Common myeloid progenitor, CD34-positive (primary cell): Measurements from ENCODE around the gene SHE.

Source experiments
- CTCF ChIA-PET: fragments of 350-600 bp; sonication (Branson Sonifier 250); formaldehyde crosslinking; loops from one replicate; lab custom pipeline; 2021; ENCODE audit warnings: antibody characterized with exemption; lab: Charles Lee
- POLR2A ChIA-PET: fragments of 350-600 bp; sonication (Branson Sonifier 250); formaldehyde crosslinking; loops from one replicate; lab custom pipeline; 2021; ENCODE audit warnings: antibody characterized with exemption; lab: Charles Lee
- DNase-seq, 3 donors: peaks; one replicate each; pipeline versions ENCODE4 v3.0.0 to v3.0.0-alpha.2; 2013
- H3K27ac ChIP-seq, 2 experiments: 1 replicate in 1 of 2; 2 replicates in 1 of 2; pipeline ENCODE4 v1.7.0; 2013; ENCODE audit warnings: inconsistent platforms in 2 of 2, low read length in 2 of 2, mild to moderate bottlenecking in 2 of 2, low read depth in 1 of 2, moderate library complexity in 1 of 2; ENCODE audit not compliant: severe bottlenecking in 2 of 2, insufficient read depth in 1 of 2, poor library complexity in 1 of 2
- H3K27me3 ChIP-seq, 5 experiments: replicated peaks in 2 of 5; 1 replicate in 3 of 5; 2 replicates in 2 of 5; pipeline versions ENCODE4 v1.6.1 to v1.7.0; 2013; ENCODE audit warnings: low read length in 4 of 5, mild to moderate bottlenecking in 2 of 5, moderate library complexity in 2 of 5, inconsistent platforms in 1 of 5; ENCODE audit not compliant: insufficient read depth in 5 of 5, control insufficient read depth in 4 of 5
- H3K36me3 ChIP-seq, 4 experiments: 1 replicate in 2 of 4; 2 replicates in 2 of 4; pipeline versions ENCODE4 v1.6.1 to v1.7.0; 2013; ENCODE audit warnings: low read length in 3 of 4, control low read depth in 1 of 4, mild to moderate bottlenecking in 1 of 4; ENCODE audit not compliant: control insufficient read depth in 4 of 4, insufficient read depth in 4 of 4
- H3K4me1 ChIP-seq, 4 experiments: 1 replicate in 3 of 4; 2 replicates in 1 of 4; pipeline versions ENCODE4 v1.6.1 to v1.7.1; 2013; ENCODE audit warnings: low read length in 3 of 4, mild to moderate bottlenecking in 3 of 4, control low read depth in 1 of 4, inconsistent platforms in 1 of 4, moderate library complexity in 1 of 4; ENCODE audit not compliant: control insufficient read depth in 4 of 4, insufficient read depth in 4 of 4; ENCODE audit errors: control extremely low read depth in 1 of 4
- H3K4me3 ChIP-seq, 7 experiments: 1 replicate in 4 of 7; 2 replicates in 3 of 7; pipeline versions ENCODE4 v1.5.1 to v1.7.0; 2013; ENCODE audit warnings: mild to moderate bottlenecking in 7 of 7, low read length in 6 of 7, moderate library complexity in 6 of 7, inconsistent platforms in 2 of 7, low read depth in 2 of 7, control low read depth in 1 of 7; ENCODE audit not compliant: insufficient read depth in 4 of 7, control insufficient read depth in 1 of 7; ENCODE audit errors: extremely low read depth in 1 of 7
- H3K9me3 ChIP-seq, 5 experiments: 1 replicate in 4 of 5; 2 replicates in 1 of 5; pipeline versions ENCODE4 v1.6.1 to v1.7.1; 2013; ENCODE audit warnings: low read length in 4 of 5, mild to moderate bottlenecking in 2 of 5, inconsistent platforms in 1 of 5, low read depth in 1 of 5, moderate library complexity in 1 of 5; ENCODE audit not compliant: control insufficient read depth in 4 of 5, insufficient read depth in 2 of 5; ENCODE audit errors: control extremely low read depth in 1 of 5
- WGBS: methylation state at CpG from one replicate; pipeline ENCODE4 v1.1.5; 2013; ENCODE audit not compliant: insufficient coverage; 5-methylcytosine and 5-hydroxymethylcytosine counted together

Gene SHE

GRCh38 chr1:154456631-154457030 lies 45.6 kb downstream of the SHE start:
- H3K27ac ChIP-seq = no peak overlapping the region
- H3K9me3 ChIP-seq = no peaks in the 10 kb centered on the region
- no peaks in the 10 kb centered on the region for H3K27me3 ChIP-seq
- CTCF ChIA-PET = interaction anchor here (0.9 kb wide), 1 partner anchor 8 kb away, joined by 3 read pairs; no protein-coding TSS in a partner anchor
- H3K4me3 ChIP-seq = no peak overlapping the region
- peaks cover 0 to 14% (median 8%) of the 10 kb centered on the region in 4 experiments for H3K4me1 ChIP-seq
- POLR2A ChIA-PET = no interaction called here
- DNase-seq = no peak
- 94% methylated on average over 4 of the region's 6 CpGs for WGBS
- peaks cover 6 to 35% (median 13%) of the 10 kb centered on the region in 4 experiments for H3K36me3 ChIP-seq

- Histone ChIP-seq H3K9me3 (no peaks in the 10 kb centered on the region), H3K4me3 (no peak overlapping the region), H3K27ac (no peak overlapping the region), H3K36me3 (peaks cover 8 to 48% (median 24%) of the 10 kb centered on the region in 4 experiments), H3K4me1 (peaks cover 0 to 11% (median 7%) of the 10 kb centered on the region in 4 experiments), H3K27me3 (no peaks in the 10 kb centered on the region)
- ChIA-PET CTCF (interaction anchor here (1.1 to 3.7 kb wide), 3 partner anchors 11 to 34 kb away, joined by 3 to 16 read pairs (median 4); no protein-coding TSS in a partner anchor), POLR2A (interaction anchor here (1.0 kb wide), 1 partner anchor 22 kb away, joined by 3 read pairs; no protein-coding TSS in a partner anchor)
- DNase-seq = no peak
- 84% methylated on average over 3 of the region's 5 CpGs for WGBS
Observed at GRCh38 chr1:154454386-154455120, 47.7 kb downstream of the SHE start.

DNA sequence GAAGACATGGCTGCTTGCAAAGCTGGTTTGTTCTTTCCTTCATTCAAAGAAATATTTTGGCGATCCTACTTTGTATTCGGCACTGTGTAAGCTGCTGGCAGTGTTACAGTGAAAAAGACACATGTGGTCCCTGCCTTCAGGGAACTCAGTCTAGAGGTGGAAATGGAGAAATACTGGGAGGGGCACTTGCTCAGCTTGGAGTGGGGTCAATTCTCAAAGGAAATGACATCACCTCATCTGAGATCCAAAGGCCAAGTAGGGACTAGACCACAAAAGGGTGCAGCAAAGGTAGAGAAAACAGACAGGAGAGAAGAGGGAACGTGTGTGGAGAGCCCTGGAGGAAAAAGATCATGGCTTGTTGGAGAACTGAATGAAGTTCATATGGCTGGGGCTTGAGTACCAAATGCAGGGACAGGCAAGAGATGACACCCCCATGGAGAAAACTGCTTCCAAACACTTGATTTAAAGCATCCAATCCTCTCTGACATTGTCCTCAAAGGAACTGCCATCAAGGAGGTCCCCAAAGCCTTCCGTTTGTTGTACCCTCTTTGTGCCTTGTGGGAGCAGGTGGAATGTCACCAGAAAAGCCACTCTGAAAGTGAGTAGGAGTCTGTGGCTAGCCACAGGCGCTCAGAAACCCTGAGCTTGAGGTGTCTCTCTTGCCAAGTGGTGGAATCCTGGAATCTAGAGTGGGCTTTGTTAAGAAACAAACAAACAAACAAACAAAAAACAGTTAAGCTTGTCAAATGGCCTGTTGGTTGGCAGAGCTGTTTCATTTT lies 48.4 kb downstream of the SHE start:
- ChIA-PET CTCF (interaction anchor here (1.5 to 3.7 kb wide), 2 partner anchors 11 to 12 kb away, joined by 4 to 16 read pairs; no protein-coding TSS in a partner anchor), POLR2A (interaction anchor here (0.6 to 1.0 kb wide), 2 partner anchors 21 to 80 kb away, joined by 3 to 4 read pairs; no protein-coding TSS in a partner anchor)
- H3K9me3 ChIP-seq = no peaks in the 10 kb centered on the region
- DNase-seq = no peak
- H3K27ac ChIP-seq = no peak overlapping the region
- H3K4me3 ChIP-seq = no peak overlapping the region
- WGBS = 80% methylated on average over 3 of the region's 5 CpGs
- H3K36me3 ChIP-seq = peaks cover 8 to 49% (median 24%) of the 10 kb centered on the region in 4 experiments
- H3K27me3 ChIP-seq = no peaks in the 10 kb centered on the region
- H3K4me1 ChIP-seq = peaks cover 0 to 11% (median 7%) of the 10 kb centered on the region in 4 experiments

- Histone ChIP-seq H3K27ac (no peak overlapping the region), H3K27me3 (no peaks in the 10 kb centered on the region), H3K9me3 (no peaks in the 10 kb centered on the region), H3K36me3 (peaks cover 9 to 54% (median 25%) of the 10 kb centered on the region in 4 experiments), H3K4me1 (peaks cover 0 to 11% (median 7%) of the 10 kb centered on the region in 4 experiments), H3K4me3 (no peak overlapping the region)
- ChIA-PET CTCF (interaction anchor here (1.5 to 3.7 kb wide), 2 partner anchors 11 to 13 kb away, joined by 4 to 16 read pairs; no protein-coding TSS in a partner anchor), POLR2A (interaction anchor here (0.6 kb wide), 1 partner anchor 80 kb away, joined by 4 read pairs; no protein-coding TSS in a partner anchor)
- no peak for DNase-seq
- 95% methylated on average over 4 of the region's 5 CpGs for WGBS
Observed at GRCh38 chr1:154453161-154453560, 49.1 kb downstream of the SHE start.

DNA sequence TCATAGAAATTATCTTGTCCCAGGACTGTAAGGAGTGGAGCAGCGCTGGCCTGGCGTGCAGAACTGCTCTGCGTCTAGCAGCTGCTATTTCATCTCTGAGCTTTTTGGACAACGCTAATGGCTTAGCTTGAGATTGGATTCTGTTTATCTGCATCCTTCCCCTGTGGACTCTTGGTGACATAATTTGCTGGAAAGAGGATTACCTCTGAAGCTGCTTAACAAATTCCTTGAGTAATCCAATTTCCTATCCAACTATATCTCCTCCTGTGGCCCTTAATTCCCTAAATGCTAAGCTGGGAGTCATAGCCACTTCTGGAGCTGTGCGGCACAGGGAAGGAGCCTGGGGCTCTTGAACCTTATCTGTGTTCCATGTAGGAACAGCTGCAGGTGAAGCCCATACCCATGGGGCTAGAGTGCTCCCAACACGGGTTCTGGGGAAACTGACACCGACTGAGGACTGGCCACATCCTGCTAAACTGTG lies 53.8 kb downstream of the SHE start:
- Histone ChIP-seq H3K36me3 (peaks cover 9 to 47% (median 22%) of the 10 kb centered on the region in 4 experiments), H3K27me3 (peaks cover 0 to 2% (median 0%) of the 10 kb centered on the region in 5 experiments), H3K9me3 (no peaks in the 10 kb centered on the region), H3K4me1 (peaks cover 0 to 9% (median 8%) of the 10 kb centered on the region in 4 experiments), H3K27ac (no peak overlapping the region), H3K4me3 (no peak overlapping the region)
- ChIA-PET POLR2A (interaction anchor here (1.4 kb wide), 1 partner anchor 18 kb away, joined by 3 read pairs; no protein-coding TSS in a partner anchor), CTCF (interaction anchor here (0.7 to 1.6 kb wide), 8 partner anchors 9 to 101 kb away, joined by 3 to 4 read pairs (median 3); no protein-coding TSS in a partner anchor)
- no peak for DNase-seq
- 99% methylated on average over 6 of the region's 7 CpGs for WGBS

- H3K9me3 ChIP-seq = no peaks in the 10 kb centered on the region
- CTCF ChIA-PET = interaction anchor here (1.2 kb wide), 1 partner anchor 15 kb away, joined by 3 read pairs; no protein-coding TSS in a partner anchor
- peaks cover 0 to 2% (median 0%) of the 10 kb centered on the region in 5 experiments for H3K27me3 ChIP-seq
- peaks cover 7 to 47% (median 20%) of the 10 kb centered on the region in 4 experiments for H3K36me3 ChIP-seq
- 100% methylated on average over 3 of the region's 6 CpGs for WGBS
- peaks cover 0 to 12% (median 11%) of the 10 kb centered on the region in 4 experiments for H3K4me1 ChIP-seq
- no peak overlapping the region for H3K27ac ChIP-seq
- no peak for DNase-seq
- no peak overlapping the region for H3K4me3 ChIP-seq
- POLR2A ChIA-PET = no interaction called here
Observed at GRCh38 chr1:154446789-154447188, 55.4 kb downstream of the SHE start.
